ENCODE measurements around the gene USP48.

The USP48 gene

DNA sequence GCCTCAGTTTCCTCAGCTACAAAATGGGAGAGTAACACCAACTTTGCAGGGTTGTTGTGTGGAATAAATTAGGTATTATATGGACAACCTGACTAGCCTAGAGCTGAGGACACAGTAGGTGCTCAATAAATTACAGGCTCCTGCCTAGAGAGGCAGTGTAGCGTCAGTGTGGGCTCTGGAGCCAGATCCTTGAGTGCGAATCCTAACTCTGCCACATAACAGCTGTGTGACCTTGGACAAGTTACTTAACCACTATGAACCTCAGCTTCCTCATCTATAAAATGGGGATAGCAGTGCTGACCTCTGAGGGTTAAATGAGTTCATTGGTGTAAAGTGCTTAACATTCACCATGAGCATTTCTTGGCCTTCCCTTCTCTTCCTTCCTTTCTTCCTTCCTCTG lies 146.9 kb downstream of the USP48 start:
- Histone ChIP-seq H3K79me2 (ENCODE audit: insufficient read depth, low read length) (no peaks in the 10 kb centered on the region), H3K9ac (ENCODE audit: low read depth, low read length, poor library complexity, severe bottlenecking) (no peak overlapping the region), H3K4me1 (ENCODE audit: insufficient read depth, low read length, poor library complexity, severe bottlenecking) (peaks cover 4% of the 10 kb centered on the region), H3K36me3 (ENCODE audit: insufficient read depth, low read length) (no peaks in the 10 kb centered on the region), H2AFZ (ENCODE audit: low read length) (no peak overlapping the region), H3F3A (ENCODE audit: low read depth) (no peaks in the 10 kb centered on the region), H3K4me3 (ENCODE audit: low read length, poor library complexity, severe bottlenecking) (no peak overlapping the region), H3K9me2 (replicated peaks; ENCODE audit: low read depth, low read length) (no peaks in the 10 kb centered on the region), H4K20me1 (ENCODE audit: insufficient read depth, low read length, poor library complexity, severe bottlenecking) (no peaks in the 10 kb centered on the region), H3K9me3 (ENCODE audit: insufficient read depth, low read depth, low read length) (no peaks in the 10 kb centered on the region), H3K4me2 (ENCODE audit: low read depth, low read length, poor library complexity, severe bottlenecking) (no peak overlapping the region), H3K27me3 (ENCODE audit: insufficient read depth, low read length, poor library complexity, severe bottlenecking) (no peaks in the 10 kb centered on the region)
- TF ChIP-seq CTCF (conservative IDR thresholded peaks at IDR 0.05; ENCODE audit: low read length) = no peak

- no peaks in the 10 kb centered on the region for H3K9me3 ChIP-seq (ENCODE audit: insufficient read depth, low read depth, low read length)
- H3K4me1 ChIP-seq (ENCODE audit: insufficient read depth, low read length, poor library complexity, severe bottlenecking) = peaks cover 4% of the 10 kb centered on the region
- H3K9ac ChIP-seq (ENCODE audit: low read depth, low read length, poor library complexity, severe bottlenecking) = no peak overlapping the region
- no peaks in the 10 kb centered on the region for H3K79me2 ChIP-seq (ENCODE audit: insufficient read depth, low read length)
- no peak overlapping the region for H3K4me2 ChIP-seq (ENCODE audit: low read depth, low read length, poor library complexity, severe bottlenecking)
- no peaks in the 10 kb centered on the region for H3K27me3 ChIP-seq (ENCODE audit: insufficient read depth, low read length, poor library complexity, severe bottlenecking)
- TF ChIP-seq EZH2phosphoT487 (IDR thresholded peaks at IDR 0.05; ENCODE audit: borderline replicate concordance) = no peak
- H3K36me3 ChIP-seq (ENCODE audit: insufficient read depth, low read length) = no peaks in the 10 kb centered on the region
- H4K20me1 ChIP-seq (ENCODE audit: insufficient read depth, low read length, poor library complexity, severe bottlenecking) = no peaks in the 10 kb centered on the region
- H3K4me3 ChIP-seq (ENCODE audit: low read length, poor library complexity, severe bottlenecking) = no peak overlapping the region
- no peak overlapping the region for H2AFZ ChIP-seq (ENCODE audit: low read length)
- no peaks in the 10 kb centered on the region for H3F3A ChIP-seq (ENCODE audit: low read depth)
- no peaks in the 10 kb centered on the region for H3K9me2 ChIP-seq (replicated peaks; ENCODE audit: low read depth, low read length)
These were observed 148.0 kb downstream of the USP48 start for GRCh38 chr1:21634806-21635535.

- Histone ChIP-seq H3K4me3 (ENCODE audit: low read length, poor library complexity, severe bottlenecking) (no peak overlapping the region), H3F3A (ENCODE audit: low read depth) (no peaks in the 10 kb centered on the region), H3K4me2 (ENCODE audit: low read depth, low read length, poor library complexity, severe bottlenecking) (no peak overlapping the region), H4K20me1 (ENCODE audit: insufficient read depth, low read length, poor library complexity, severe bottlenecking) (no peaks in the 10 kb centered on the region), H3K36me3 (ENCODE audit: insufficient read depth, low read length) (no peaks in the 10 kb centered on the region), H2AFZ (ENCODE audit: low read length) (no peak overlapping the region), H3K9ac (ENCODE audit: low read depth, low read length, poor library complexity, severe bottlenecking) (no peak overlapping the region), H3K4me1 (ENCODE audit: insufficient read depth, low read length, poor library complexity, severe bottlenecking) (peaks cover 4% of the 10 kb centered on the region), H3K9me3 (ENCODE audit: insufficient read depth, low read depth, low read length) (no peaks in the 10 kb centered on the region), H3K27me3 (ENCODE audit: insufficient read depth, low read length, poor library complexity, severe bottlenecking) (no peaks in the 10 kb centered on the region), H3K79me2 (ENCODE audit: insufficient read depth, low read length) (no peaks in the 10 kb centered on the region), H3K9me2 (replicated peaks; ENCODE audit: low read depth, low read length) (no peaks in the 10 kb centered on the region)
- TF ChIP-seq CTCF (conservative IDR thresholded peaks at IDR 0.05; ENCODE audit: low read length) (no peak), EZH2phosphoT487 (IDR thresholded peaks at IDR 0.05; ENCODE audit: borderline replicate concordance) (no peak)
These were observed 148.8 kb downstream of the USP48 start for GRCh38 chr1:21633992-21634805.
